Endothelial cell of umbilical vein (primary cell): ENCODE results near the gene TECTA. TPM values are rescaled to one million over a fixed set of nuclear protein-coding genes. Genes with fewer than 3 reads are reported as not detected.

ENCODE experiments used
- BruUV-seq: library from RNA; stranded (reverse); fragments of 400-500 nt; replicated peaks from 2 replicates; lab custom pipeline; 2021; lab: Mats Ljungman, UMichigan
- CTCF ChIA-PET: fragments of 300-600, 350-600 bp; sonication (Branson Sonifier 250); formaldehyde crosslinking; loops from one replicate; lab custom pipeline; 2021; ENCODE audit warnings: antibody characterized with exemption, inconsistent platforms; lab: Charles Lee
- POLR2A ChIA-PET: fragments of 300-600, 350-600 bp; sonication (Branson Sonifier 250); formaldehyde crosslinking; loops from one replicate; lab custom pipeline; 2021; ENCODE audit warnings: antibody characterized with exemption, inconsistent platforms; lab: Charles Lee
- DNase-seq: peaks from one replicate; pipeline ENCODE4 v3.0.0-alpha.2; 2011; ENCODE audit warnings: low read depth, low spot score
- FAIRE-seq: peaks from 2 replicates; lab custom pipeline; 2011; peaks lifted over from hg19 to GRCh38; lab: Jason Lieb, UNC
- H2AFZ ChIP-seq: 2 replicates; pipeline ENCODE4 v1.6.0; 2012; ENCODE audit warnings: low read depth, low read length, control low read depth, inconsistent platforms
- H3K27ac ChIP-seq: 2 replicates; pipeline ENCODE4 v1.5.1; 2011; ENCODE audit warnings: low read depth, mild to moderate bottlenecking, control low read depth, low read length, moderate library complexity; ENCODE audit not compliant: insufficient read depth
- H3K27me3 ChIP-seq, 2 experiments: 2 replicates each; pipeline versions ENCODE4 v1.6.0 to v1.6.1; 2011; ENCODE audit warnings: low read length in 2 of 2, mixed read lengths in 1 of 2; ENCODE audit not compliant: control insufficient read depth in 2 of 2, insufficient read depth in 2 of 2
- H3K36me3 ChIP-seq, 2 experiments: 2 replicates in 1 of 2; 3 replicates in 1 of 2; pipeline ENCODE4 v1.5.1; 2011; ENCODE audit warnings: low read length in 2 of 2, mild to moderate bottlenecking in 1 of 2, moderate library complexity in 1 of 2; ENCODE audit not compliant: control insufficient read depth in 2 of 2, insufficient read depth in 2 of 2; ENCODE audit errors: extremely low read depth in 1 of 2
- H3K4me1 ChIP-seq: 3 replicates; pipeline ENCODE4 v1.5.1; 2011; ENCODE audit warnings: mild to moderate bottlenecking, low read length; ENCODE audit not compliant: control insufficient read depth, insufficient read depth; ENCODE audit errors: extremely low read depth
- H3K4me2 ChIP-seq: 2 replicates; pipeline ENCODE4 v1.6.1; 2011; ENCODE audit warnings: low read length, control low read depth, mixed read lengths; ENCODE audit not compliant: insufficient read depth
- H3K4me3 ChIP-seq, 3 experiments: fragments of 200-600 bp in 1 of 3; sonication (generic), shearing (Covaris generic) in 1 of 3; replicated peaks in 1 of 3; 2 replicates each; pipeline ENCODE4 v1.5.1; 2011 to 2016; ENCODE audit warnings: control low read depth in 3 of 3, low read length in 3 of 3, mild to moderate bottlenecking in 2 of 3, inconsistent platforms in 1 of 3, low read depth in 1 of 3, moderate library complexity in 1 of 3; ENCODE audit not compliant: insufficient read depth in 1 of 3
- H3K79me2 ChIP-seq: 2 replicates; pipeline ENCODE4 v1.6.0; 2012; ENCODE audit warnings: low read length, inconsistent platforms; ENCODE audit not compliant: control insufficient read depth, insufficient read depth
- H3K9ac ChIP-seq: replicated peaks from 2 replicates; pipeline ENCODE3; 2011; ENCODE audit warnings: low read length, control low read depth; ENCODE audit not compliant: insufficient read depth; ENCODE audit errors: extremely low read depth
- H3K9me1 ChIP-seq: replicated peaks from 3 replicates; pipeline ENCODE4 v1.6.0; 2011; ENCODE audit warnings: mild to moderate bottlenecking, low read length; ENCODE audit not compliant: control insufficient read depth, insufficient read depth; ENCODE audit errors: extremely low read depth
- H3K9me3 ChIP-seq: replicated peaks from 2 replicates; pipeline ENCODE4 v1.5.1; 2012; ENCODE audit warnings: low read length, inconsistent platforms; ENCODE audit not compliant: control insufficient read depth, insufficient read depth
- H4K20me1 ChIP-seq: replicated peaks from 2 replicates; pipeline ENCODE3; 2011; ENCODE audit warnings: mild to moderate bottlenecking, low read length; ENCODE audit not compliant: control insufficient read depth, insufficient read depth; ENCODE audit errors: extremely low read depth
- EZH2 ChIP-seq: IDR thresholded peaks from 2 replicates; pipeline ENCODE4 v1.6.1; 2012; ENCODE audit warnings: borderline replicate concordance, low read depth, mild to moderate bottlenecking, moderate library complexity, low read length, inconsistent platforms; ENCODE audit not compliant: severe bottlenecking
- FOS ChIP-seq: IDR thresholded peaks from 2 replicates; pipeline ENCODE4 v1.6.1; 2011; ENCODE audit warnings: mild to moderate bottlenecking, low read length, moderate library complexity, borderline replicate concordance; ENCODE audit not compliant: insufficient read depth
- GATA2 ChIP-seq: IDR thresholded peaks from 2 replicates; pipeline ENCODE4 v1.7.0; 2011; ENCODE audit warnings: low read depth, mild to moderate bottlenecking, moderate library complexity, mixed read lengths, low read length; ENCODE audit not compliant: insufficient read length, insufficient read depth
- MYC ChIP-seq: IDR thresholded peaks from one replicate; pipeline ENCODE4 v1.6.1; 2011; ENCODE audit warnings: mild to moderate bottlenecking, low read depth, low read length
- POLR2A ChIP-seq: IDR thresholded peaks from 2 replicates; pipeline ENCODE4 v1.6.1; 2012; ENCODE audit warnings: low read depth, mild to moderate bottlenecking, control low read depth, low read length
- POLR2AphosphoS5 ChIP-seq: IDR thresholded peaks from 2 replicates; pipeline ENCODE4 v1.6.1; 2012; ENCODE audit warnings: low read depth, mild to moderate bottlenecking, control low read depth, low read length, moderate library complexity; ENCODE audit not compliant: insufficient read depth
- dilution Hi-C: fragments of 300-500 bp; cut with MboI; formaldehyde crosslinking; loops from one replicate; pipeline ENCODE4 v1.15.0; 2019; ENCODE audit warnings: low sequenced_read_pairs; ENCODE audit not compliant: extremely low pct_ligation_motif_present
- intact Hi-C: fragments of 100-400 bp; cut with micrococcal nuclease; formaldehyde crosslinking; loops from one replicate; pipeline ENCODE4 v1.10.0; 2022
- polyA plus RNA-seq, 4 experiments: library from polyadenylated mRNA; depleted of rRNA in 3 of 4; stranded (reverse) in 3 of 4; unstranded in 1 of 4; fragments of >200 nt; gene quantifications; 2 replicates each; pipeline versions ENCODE4 v1.2.1 to v1.2.3, GENCODE V29; 2011 to 2012; ENCODE audit warnings: missing spikeins in 1 of 4
- total RNA-seq: library from RNA; stranded (reverse); gene quantifications from 2 replicates; pipeline ENCODE4 v1.2.3, GENCODE V29; 2021
- TF ChIP-seq, protein P1 (sequence below): IDR thresholded peaks from 2 replicates; pipeline ENCODE4 v1.6.1; 2011; ENCODE audit not compliant: insufficient read depth, insufficient read length
- TF ChIP-seq, protein P2 (sequence below), 2 donors: IDR thresholded peaks; 1 replicate in 1 of 2; 2 replicates in 1 of 2; pipeline ENCODE4 v1.5.1; 2011; ENCODE audit warnings: low read length in 2 of 2, mild to moderate bottlenecking in 2 of 2, moderate library complexity in 2 of 2, control low read depth in 1 of 2, inconsistent platforms in 1 of 2, low read depth in 1 of 2; ENCODE audit not compliant: insufficient read depth in 1 of 2; ENCODE audit errors: extremely low read depth in 1 of 2

TECTA gene
- total and polyA plus RNA-seq, 2 donors (not counting 3 experiments of a cell fraction or from before 2014, with no cell fraction given) = 0.44 to 0.69 TPM

DNA sequence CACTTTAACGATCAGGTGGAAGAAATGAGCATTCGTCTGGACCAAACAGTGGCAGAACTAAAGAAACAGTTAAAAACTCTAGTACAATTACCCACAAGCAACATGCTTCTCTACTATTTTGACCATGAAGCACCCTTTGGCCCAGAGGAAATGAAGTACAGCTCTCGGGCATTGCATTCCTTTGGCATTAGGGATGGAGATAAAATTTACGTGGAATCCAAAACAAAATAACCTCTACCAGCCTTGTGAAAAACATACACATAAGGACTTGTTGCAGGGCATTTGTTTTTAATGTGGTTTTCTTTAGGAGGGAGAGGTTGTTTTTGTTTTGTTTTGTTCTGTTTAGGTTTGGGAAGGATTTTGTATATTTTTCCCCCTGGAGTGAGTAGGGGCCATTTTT is 14.2 kb upstream of the TECTA start:
- TF ChIP-seq, protein P1, sequence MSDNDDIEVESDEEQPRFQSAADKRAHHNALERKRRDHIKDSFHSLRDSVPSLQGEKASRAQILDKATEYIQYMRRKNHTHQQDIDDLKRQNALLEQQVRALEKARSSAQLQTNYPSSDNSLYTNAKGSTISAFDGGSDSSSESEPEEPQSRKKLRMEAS = no peak
- no peak for TF ChIP-seq GATA2
- no peak for TF ChIP-seq MYC
- TF ChIP-seq EZH2 = no peak
- BruUV-seq = no TSS peak
- DNase-seq (no peak), FAIRE-seq (no peak)
- H3K36me3 ChIP-seq = peaks cover 3 to 4% of the 10 kb centered on the region in 2 experiments
- no peaks in the 10 kb centered on the region for H3K27me3 ChIP-seq
- H2AFZ ChIP-seq = no peak overlapping the region
- CTCF ChIA-PET = no interaction called here
- H3K4me1 ChIP-seq = no peaks in the 10 kb centered on the region
- dilution Hi-C loops = no loop called here
- no peaks in the 10 kb centered on the region for H4K20me1 ChIP-seq
- H3K4me3 ChIP-seq = no peak overlapping the region
- POLR2A ChIA-PET = no interaction called here
- intact Hi-C loops = no loop called here
- H3K4me2 ChIP-seq = no peak overlapping the region
- no peak overlapping the region for H3K27ac ChIP-seq
- no peak overlapping the region for H3K9ac ChIP-seq
- H3K9me1 ChIP-seq = peaks cover 2% of the 10 kb centered on the region
- H3K9me3 ChIP-seq = no peaks in the 10 kb centered on the region
- no peaks in the 10 kb centered on the region for H3K79me2 ChIP-seq

DNA sequence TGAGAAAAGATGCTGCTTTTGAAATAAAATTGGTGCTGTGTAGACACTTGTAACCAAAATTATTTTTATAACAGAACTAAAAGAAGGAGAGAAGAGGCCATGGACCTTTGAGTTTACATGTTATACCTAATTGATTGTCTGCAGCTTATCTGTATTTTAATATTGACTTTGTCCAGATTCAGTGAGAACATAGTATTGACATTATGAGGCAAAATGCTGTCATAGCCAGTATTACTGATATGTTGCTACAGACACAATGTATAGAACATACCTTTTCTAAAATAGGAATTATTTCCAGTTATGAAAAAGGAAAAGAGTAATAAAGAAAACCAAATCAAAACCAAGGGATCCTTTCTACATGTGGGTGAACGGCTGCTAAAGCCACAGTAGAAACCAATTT is 11.5 kb upstream of the TECTA start:
- Histone ChIP-seq H3K9me1 (peaks cover 2% of the 10 kb centered on the region), H3K27me3 (no peaks in the 10 kb centered on the region), H3K27ac (no peak overlapping the region), H3K9ac (no peak overlapping the region), H4K20me1 (no peaks in the 10 kb centered on the region), H3K79me2 (no peaks in the 10 kb centered on the region), H3K36me3 (peaks cover 3 to 4% of the 10 kb centered on the region in 2 experiments), H3K4me3 (no peak overlapping the region), H3K4me1 (no peaks in the 10 kb centered on the region), H3K4me2 (no peak overlapping the region), H2AFZ (no peak overlapping the region), H3K9me3 (no peaks in the 10 kb centered on the region)
- BruUV-seq = no TSS peak
- dilution Hi-C loops = no loop called here
- intact Hi-C loops = no loop called here
- ChIA-PET POLR2A (no interaction called here), CTCF (no interaction called here)
- FAIRE-seq (no peak), DNase-seq (no peak)
- TF ChIP-seq POLR2A (no peak), GATA2 (no peak), POLR2AphosphoS5 (no peak), FOS (no peak), MYC (no peak)
- TF ChIP-seq, protein P2, sequence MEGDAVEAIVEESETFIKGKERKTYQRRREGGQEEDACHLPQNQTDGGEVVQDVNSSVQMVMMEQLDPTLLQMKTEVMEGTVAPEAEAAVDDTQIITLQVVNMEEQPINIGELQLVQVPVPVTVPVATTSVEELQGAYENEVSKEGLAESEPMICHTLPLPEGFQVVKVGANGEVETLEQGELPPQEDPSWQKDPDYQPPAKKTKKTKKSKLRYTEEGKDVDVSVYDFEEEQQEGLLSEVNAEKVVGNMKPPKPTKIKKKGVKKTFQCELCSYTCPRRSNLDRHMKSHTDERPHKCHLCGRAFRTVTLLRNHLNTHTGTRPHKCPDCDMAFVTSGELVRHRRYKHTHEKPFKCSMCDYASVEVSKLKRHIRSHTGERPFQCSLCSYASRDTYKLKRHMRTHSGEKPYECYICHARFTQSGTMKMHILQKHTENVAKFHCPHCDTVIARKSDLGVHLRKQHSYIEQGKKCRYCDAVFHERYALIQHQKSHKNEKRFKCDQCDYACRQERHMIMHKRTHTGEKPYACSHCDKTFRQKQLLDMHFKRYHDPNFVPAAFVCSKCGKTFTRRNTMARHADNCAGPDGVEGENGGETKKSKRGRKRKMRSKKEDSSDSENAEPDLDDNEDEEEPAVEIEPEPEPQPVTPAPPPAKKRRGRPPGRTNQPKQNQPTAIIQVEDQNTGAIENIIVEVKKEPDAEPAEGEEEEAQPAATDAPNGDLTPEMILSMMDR (IDR thresholded peaks at IDR 0.05; ENCODE audit: extremely low read depth in 1 of 2, insufficient read depth in 1 of 2, low read depth in 1 of 2, low read length in 2 of 2) = no peak
- TF ChIP-seq, protein P1 = no peak
